Measurements from ENCODE around the gene MED22.
"Not testable (repeated sequence)": the region's sequence is repeated elsewhere in the genome, so short reads cannot be mapped to it uniquely, and the experiment has no call there.

GRCh38 chr9:133392308-133392707 lies 44.4 kb upstream of the MED22 start:
- TF ChIP-seq NANOG (IDR thresholded peaks at IDR 0.05; ENCODE audit: borderline replicate concordance); POLR2AphosphoS5 (IDR thresholded peaks at IDR 0.05; ENCODE audit: low read depth); CTCF (conservative IDR thresholded peaks at IDR 0.05; ENCODE audit: low read depth in 2 of 2): not testable (repeated sequence)
